K562 treated with DMSO at 1 percent for 12 hours (cell line): Measurements from ENCODE around the gene LRRK1. TPM values are rescaled to one million over a fixed set of nuclear protein-coding genes. Genes with fewer than 3 reads are reported as not detected.

ENCODE experiments used
- total RNA-seq: library from RNA; unstranded; fragments of 300-600 nt; gene quantifications from 2 replicates; pipeline ENCODE4 v1.2.3, GENCODE V29; 2022; ENCODE audit not compliant: insufficient read depth

The LRRK1 gene
- total RNA-seq, result 0.33 TPM in 1 of 2 replicates, not detected in the other

GRCh38 chr15:100918690-100919480 is at the start of gene LRRK1:
LRRK1 (plus strand) TSS chr15:100919357; CDS start chr15:100924633, 5,276 bp downstream.

GRCh38 chr15:100879464-100880138 is 39.6 kb upstream of the LRRK1 start, which contains the start of gene ALDH1A3:
ALDH1A3 (plus strand) TSS chr15:100879831; CDS start chr15:100879908, 77 bp downstream.

Other genes with a start within 250 kb of the LRRK1 start
- not detected in 2 replicates for gene ALDH1A3, start 39.5 kb upstream of the LRRK1 start, total RNA-seq